GM21528 (cell line): ENCODE data around the gene MEI1.
A peak's percentile ranks its signal among the peaks of the same experiment; 100 is the strongest.
"Not testable (repeated sequence)": the region's sequence is repeated elsewhere in the genome, so short reads cannot be mapped to it uniquely, and the experiment has no call there.

Experiments
- ATAC-seq: cut with Tn5 transposase; IDR thresholded peaks from one replicate; pipeline ENCODE4 v1.9.1; 2021; ENCODE audit warnings: mild to moderate bottlenecking, moderate library complexity; ENCODE audit not compliant: unreplicated experiment, low FRiP score

MEI1 gene

GRCh38 chr22:41682033-41682807 lies 17.1 kb upstream of the MEI1 start:
- no peak for ATAC-seq

- no peak for ATAC-seq
Measured at GRCh38 chr22:41683052-41683451, 16.3 kb upstream of the MEI1 start.

GRCh38 chr22:41683616-41684015 lies 15.7 kb upstream of the MEI1 start:
- ATAC-seq, result no peak

- no peak for ATAC-seq
Measured at GRCh38 chr22:41684194-41684593, 15.1 kb upstream of the MEI1 start.

DNA sequence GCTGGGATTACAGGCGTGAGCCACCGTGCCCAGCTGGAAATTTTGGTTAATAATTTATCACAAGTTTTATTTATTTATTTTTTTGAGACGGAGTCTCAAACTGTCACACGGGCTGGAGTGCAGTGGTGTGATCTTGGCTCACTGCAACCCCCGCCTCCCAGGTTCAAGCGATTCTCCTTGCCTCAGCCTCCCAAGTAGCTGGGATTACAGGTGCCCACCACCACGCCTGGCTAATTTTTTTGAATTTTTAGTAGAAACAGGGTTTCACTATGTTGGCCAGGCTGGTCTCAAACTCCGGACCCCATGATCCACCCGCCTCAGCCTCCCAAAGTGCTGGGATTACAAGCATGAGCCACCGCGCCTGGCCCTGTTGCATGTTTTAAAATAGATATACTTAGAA lies 12.4 kb upstream of the MEI1 start:
- not testable (repeated sequence) for ATAC-seq

- no peak for ATAC-seq
Measured at GRCh38 chr22:41687901-41688364, 11.4 kb upstream of the MEI1 start.

GRCh38 chr22:41688365-41689211 lies 10.7 kb upstream of the MEI1 start, which contains the start of gene SNU13:
Gene SNU13 (minus strand): TSS chr22:41688867. CDS start chr22:41688796, 71 bp downstream.
- peak; percentile 75 for ATAC-seq

GRCh38 chr22:41690476-41690875 lies 8.8 kb upstream of the MEI1 start:
- no peak for ATAC-seq

DNA sequence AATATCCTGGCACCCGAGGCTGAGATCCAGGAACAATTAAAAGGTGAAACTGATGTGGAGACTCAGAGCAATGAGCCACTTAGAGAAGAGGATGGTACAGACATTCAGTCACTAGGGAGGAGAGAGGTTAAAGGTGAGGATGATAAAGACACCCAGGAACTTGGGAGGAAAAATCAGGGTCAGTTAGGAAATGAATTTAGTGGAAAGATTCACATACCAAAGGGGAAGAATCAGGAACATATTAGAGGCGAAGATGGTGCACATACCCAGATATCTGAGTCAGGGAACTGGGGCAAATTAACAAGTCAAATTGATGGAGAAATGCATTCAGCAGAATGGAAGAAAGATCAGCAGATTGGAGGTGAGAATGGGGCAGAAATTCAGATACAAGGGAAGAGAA lies 4.1 kb upstream of the MEI1 start:
- ATAC-seq, result no peak

DNA sequence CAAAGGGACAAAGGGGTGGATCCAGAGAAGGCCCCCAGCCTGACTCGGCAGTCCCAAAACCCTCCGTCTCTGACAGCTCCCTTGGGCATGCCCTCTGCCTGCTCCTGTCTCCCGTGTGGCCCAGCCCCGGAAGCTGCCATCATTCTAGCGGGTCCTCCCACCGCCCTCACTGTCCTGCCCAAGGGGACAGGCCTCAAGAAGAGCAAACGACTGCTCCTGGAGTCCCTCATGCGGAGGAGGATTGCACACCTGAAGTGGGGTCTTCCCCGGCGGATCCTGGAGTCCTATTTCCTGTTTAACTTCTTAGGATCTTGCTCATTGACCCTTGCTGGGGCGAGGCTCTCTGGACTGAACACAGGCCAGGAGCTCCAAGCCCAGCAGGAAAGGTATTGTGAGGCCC lies 2.6 kb upstream of the MEI1 start:
- no peak for ATAC-seq

DNA sequence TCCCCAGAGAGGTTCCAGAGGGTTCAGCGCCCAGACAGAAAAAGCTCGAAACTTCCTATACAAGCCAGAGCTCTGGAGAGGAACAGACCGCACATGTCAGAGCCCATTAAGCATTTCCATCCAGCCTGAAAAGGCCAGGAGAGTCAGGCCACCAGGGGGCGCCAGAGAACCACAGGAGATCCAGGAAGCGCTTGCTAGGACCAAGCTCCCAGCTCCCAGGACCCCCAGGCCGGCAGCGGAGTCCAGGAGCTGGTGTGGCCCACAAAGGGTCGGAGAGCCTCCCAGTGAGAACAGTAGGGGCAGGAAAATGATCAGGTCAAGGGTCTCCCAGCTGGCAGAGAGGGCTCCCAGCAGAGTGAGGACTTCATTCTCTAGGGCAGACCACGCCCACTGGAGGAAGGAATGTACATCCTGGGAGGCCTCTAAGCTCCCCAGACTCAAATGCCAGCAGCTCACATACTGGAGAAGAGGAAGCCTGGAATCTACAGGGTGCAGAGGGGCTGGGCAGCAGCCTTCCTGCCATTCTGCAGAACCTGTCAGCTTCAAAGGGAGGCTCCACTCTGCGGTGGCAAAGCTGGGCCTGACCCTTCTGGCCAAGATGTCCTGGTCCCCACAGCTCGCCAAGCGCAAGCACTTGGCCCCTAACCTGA lies 2.1 kb upstream of the MEI1 start:
- ATAC-seq, result no peak

GRCh38 chr22:41700108-41700364 lies 733 bp downstream of the MEI1 start:
- no peak for ATAC-seq

- no peak for ATAC-seq
Measured at GRCh38 chr22:41702763-41703162, 3.5 kb downstream of the MEI1 start.

DNA sequence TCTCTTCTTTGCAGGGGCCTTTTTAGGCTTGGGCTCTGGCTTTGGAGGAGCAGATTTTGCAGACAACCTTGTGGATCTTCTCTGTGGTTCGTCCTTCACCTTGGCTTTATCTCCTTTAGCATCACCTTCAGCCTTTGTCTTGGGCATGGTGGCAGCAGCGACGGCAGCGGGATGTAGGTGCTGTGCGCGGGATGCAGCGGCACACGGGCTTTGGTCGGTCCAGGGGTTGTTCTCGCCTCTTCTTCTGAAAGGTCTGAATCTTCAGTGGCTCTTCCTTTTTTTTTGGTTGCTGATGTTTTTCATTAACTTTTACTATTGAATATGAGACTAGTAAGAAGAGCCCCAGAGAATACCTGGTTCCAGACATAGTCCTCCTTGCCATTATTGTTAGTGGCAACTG lies 10.0 kb downstream of the MEI1 start:
- no peak for ATAC-seq

- ATAC-seq, result no peak
Measured at GRCh38 chr22:41713004-41713403, 13.7 kb downstream of the MEI1 start.

DNA sequence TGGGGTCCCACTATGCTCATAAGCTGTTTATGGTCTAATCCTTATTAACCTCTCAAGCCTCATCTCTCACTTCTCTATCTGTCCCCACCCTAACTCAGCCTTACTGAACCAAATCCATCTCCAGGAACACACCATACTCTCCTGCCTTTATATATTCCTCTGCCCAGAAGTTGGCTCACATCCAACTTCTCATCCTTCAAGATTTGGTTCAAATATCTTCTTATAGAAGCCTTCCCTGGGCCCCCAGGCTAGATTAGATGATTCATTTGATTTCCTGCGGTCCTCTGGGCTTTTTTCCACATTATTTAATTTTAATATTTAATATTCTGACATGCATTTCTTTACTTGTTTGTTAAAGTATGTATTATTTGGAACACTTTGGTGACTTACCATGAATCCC lies 23.2 kb downstream of the MEI1 start:
- ATAC-seq, result no peak

DNA sequence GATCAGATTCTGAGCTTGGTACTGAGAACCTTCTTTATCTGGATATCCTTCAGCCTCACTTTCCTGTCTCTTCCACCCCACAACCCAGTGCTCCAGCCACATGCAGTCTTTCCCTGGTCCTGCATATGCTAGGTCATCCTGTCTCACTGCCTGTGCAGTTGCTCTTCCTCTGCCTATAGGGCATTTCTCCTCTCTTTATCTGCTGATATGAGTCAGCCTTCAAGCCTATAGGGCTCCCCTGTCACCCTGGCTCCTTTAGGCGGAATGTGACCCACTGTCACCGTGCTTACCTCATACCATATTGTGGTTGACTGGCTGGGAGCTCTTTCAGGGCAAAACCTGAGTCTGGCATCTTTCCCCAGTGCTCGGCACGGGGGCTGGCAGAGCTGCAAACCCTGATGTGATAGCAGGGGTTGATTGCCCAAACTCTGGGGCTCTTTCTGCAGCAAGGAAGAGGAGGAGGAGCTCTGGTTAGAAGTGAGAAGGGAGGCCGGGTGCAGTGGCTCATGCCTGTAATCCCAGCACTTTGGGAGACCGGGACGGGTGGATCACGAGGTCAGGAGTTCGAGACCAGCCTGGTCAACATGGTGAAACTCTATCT lies 26.3 kb downstream of the MEI1 start:
- no peak for ATAC-seq

GRCh38 chr22:41731609-41732008 lies 32.3 kb downstream of the MEI1 start:
- no peak for ATAC-seq

GRCh38 chr22:41732096-41732772 lies 32.9 kb downstream of the MEI1 start:
- ATAC-seq, result no peak

DNA sequence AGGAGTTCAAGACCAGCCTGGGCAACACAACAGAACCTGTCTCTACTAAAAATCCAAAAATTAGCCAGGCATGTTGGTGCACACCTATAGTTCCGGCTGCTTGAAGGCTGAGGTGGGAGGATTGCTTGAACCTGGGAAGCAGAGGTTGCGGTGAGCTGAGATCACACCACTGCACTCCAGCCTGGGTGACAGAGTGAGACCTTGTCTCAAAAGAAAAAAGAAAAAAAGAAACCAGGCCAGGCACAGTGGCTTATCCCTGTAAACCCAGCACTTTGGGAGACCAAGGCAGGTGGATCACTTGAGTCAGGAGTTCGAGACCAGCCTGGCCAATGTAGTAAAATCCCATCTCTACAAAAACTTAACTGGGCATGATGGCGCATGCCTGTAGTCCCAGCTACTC lies 33.9 kb downstream of the MEI1 start:
- not testable (repeated sequence) for ATAC-seq
